Measurements from ENCODE around the gene KCTD8.
A peak's percentile ranks its signal among the peaks of the same experiment; 100 is the strongest.

KCTD8 gene

GRCh38 chr4:44448521-44449461 is at the start of gene KCTD8:
TSS of gene KCTD8 (minus strand) at chr4:44448809.
- DNase-seq, result peak; percentile 60 to 99 (median 90)

- no peak for DNase-seq
These were observed 46.4 kb upstream of the KCTD8 start for GRCh38 chr4:44494810-44495701.

- peak in 1 of 14 donors; percentile 5 for DNase-seq
These were observed 45.3 kb upstream of the KCTD8 start for GRCh38 chr4:44493924-44494323.

- no peak for DNase-seq
These were observed 38.7 kb upstream of the KCTD8 start for GRCh38 chr4:44487341-44487740.

GRCh38 chr4:44479731-44480130 is 31.1 kb upstream of the KCTD8 start:
- DNase-seq, result peak in 1 of 14 donors; percentile 45

GRCh38 chr4:44462259-44462658 is 13.7 kb upstream of the KCTD8 start:
- no peak for DNase-seq

- DNase-seq, result peak; percentile 12 to 84 (median 58)
These were observed 775 bp downstream of the KCTD8 start for GRCh38 chr4:44447563-44448504.

- peak in 8 of 14 donors; percentile 10 to 66 (median 48) for DNase-seq
These were observed 1.6 kb downstream of the KCTD8 start for GRCh38 chr4:44446801-44447562.

GRCh38 chr4:44446191-44446590 is 2.4 kb downstream of the KCTD8 start:
- DNase-seq, result peak in 2 of 14 donors; percentile 2 to 70

GRCh38 chr4:44438687-44439086 is 9.9 kb downstream of the KCTD8 start:
- peak in 1 of 14 donors; percentile 14 for DNase-seq

- DNase-seq, result no peak
These were observed 14.4 kb downstream of the KCTD8 start for GRCh38 chr4:44434247-44434646.

GRCh38 chr4:44425614-44426208 is 22.9 kb downstream of the KCTD8 start:
- DNase-seq, result peak in 8 of 14 donors; percentile 3 to 33 (median 17)

- DNase-seq, result peak in 1 of 14 donors; percentile 9
These were observed 25.7 kb downstream of the KCTD8 start for GRCh38 chr4:44422912-44423311.

- DNase-seq, result no peak
These were observed 27.1 kb downstream of the KCTD8 start for GRCh38 chr4:44421330-44422065.

- DNase-seq, result no peak
These were observed 33.4 kb downstream of the KCTD8 start for GRCh38 chr4:44415251-44415650.

GRCh38 chr4:44368413-44369167 is 80.0 kb downstream of the KCTD8 start:
- no peak for DNase-seq

GRCh38 chr4:44354172-44354571 is 94.4 kb downstream of the KCTD8 start:
- no peak for DNase-seq

GRCh38 chr4:44351069-44351468 is 97.5 kb downstream of the KCTD8 start:
- DNase-seq, result no peak

GRCh38 chr4:44342800-44343199 is 105.8 kb downstream of the KCTD8 start:
- DNase-seq, result no peak

Data from C1 segment of cervical spinal cord (tissue), 14 donors.